Testis (tissue), 3 donors: Measurements from ENCODE around the gene SSR2. TPM values are rescaled to one million over a fixed set of nuclear protein-coding genes. Genes with fewer than 3 reads are reported as not detected.

Source experiments
- DNase-seq: peaks from one replicate; pipeline ENCODE4 v3.0.0-alpha.2; 2019
- H3K27ac ChIP-seq, 2 donors: fragments of 200-600 bp; sonication (generic); one replicate each; pipeline ENCODE4 v1.5.1; 2019
- H3K27me3 ChIP-seq: fragments of 200-600 bp; sonication (generic); one replicate; pipeline ENCODE4 v1.5.1; 2019
- H3K36me3 ChIP-seq: fragments of 200-600 bp; sonication (generic); one replicate; pipeline ENCODE4 v1.5.1; 2017; ENCODE audit warnings: low read depth; ENCODE audit errors: missing control alignments
- H3K4me1 ChIP-seq: fragments of 200-600 bp; sonication (generic); one replicate; pipeline ENCODE4 v1.5.1; 2019
- H3K4me3 ChIP-seq, 2 donors: fragments of 200-600 bp; sonication (generic); one replicate each; pipeline ENCODE4 v1.5.1; 2017 to 2019
- H3K9me3 ChIP-seq: fragments of 200-600 bp; sonication (generic); one replicate; pipeline ENCODE4 v1.5.1; 2017
- POLR2A ChIP-seq: fragments of 450-650 bp; IDR thresholded peaks from one replicate; pipeline ENCODE4 v1.6.1; 2017; ENCODE audit warnings: antibody characterized with exemption, mild to moderate bottlenecking, moderate library complexity
- WGBS, 2 donors: methylation state at CpG; one replicate each; pipeline ENCODE4 v1.1.5; 2018; 5-methylcytosine and 5-hydroxymethylcytosine counted together
- intact Hi-C: fragments of 100-400 bp; cut with DNase I; formaldehyde crosslinking; loops from one replicate; pipeline ENCODE4 v1.15.1; 2023; ENCODE audit warnings: low total_unique reads
- polyA plus RNA-seq: library from polyadenylated mRNA; stranded (reverse); fragments of 350-450 nt; fragmentation: Illumina TruSeq; extraction: RNeasy Lipid Tissue Mini Kit (QIAGEN cat#74804); gene quantifications from one replicate; pipeline ENCODE4 v1.2.3, GENCODE V29; 2014; ENCODE audit warnings: low read depth, low replicate concordance; ENCODE audit not compliant: insufficient read depth
- total RNA-seq, 2 donors: library from RNA; depleted of rRNA; stranded (reverse); fragments of >200 nt; gene quantifications; one replicate each; pipeline ENCODE4 v1.2.3, GENCODE V29; 2016
- TF ChIP-seq, protein P1 (sequence below), 3 experiments: fragments of 450-650 bp in 2 of 3; fragments of 200-600 bp in 1 of 3; sonication (generic) in 1 of 3; IDR thresholded peaks; one replicate each; pipeline ENCODE4 v1.5.1; 2016 to 2019; ENCODE audit warnings: antibody characterized with exemption in 3 of 3, mild to moderate bottlenecking in 2 of 3, moderate library complexity in 1 of 3

Gene SSR2
- total and polyA plus RNA-seq, 3 donors from 2014 or later, result 170 to 289 (median 216) TPM

DNA sequence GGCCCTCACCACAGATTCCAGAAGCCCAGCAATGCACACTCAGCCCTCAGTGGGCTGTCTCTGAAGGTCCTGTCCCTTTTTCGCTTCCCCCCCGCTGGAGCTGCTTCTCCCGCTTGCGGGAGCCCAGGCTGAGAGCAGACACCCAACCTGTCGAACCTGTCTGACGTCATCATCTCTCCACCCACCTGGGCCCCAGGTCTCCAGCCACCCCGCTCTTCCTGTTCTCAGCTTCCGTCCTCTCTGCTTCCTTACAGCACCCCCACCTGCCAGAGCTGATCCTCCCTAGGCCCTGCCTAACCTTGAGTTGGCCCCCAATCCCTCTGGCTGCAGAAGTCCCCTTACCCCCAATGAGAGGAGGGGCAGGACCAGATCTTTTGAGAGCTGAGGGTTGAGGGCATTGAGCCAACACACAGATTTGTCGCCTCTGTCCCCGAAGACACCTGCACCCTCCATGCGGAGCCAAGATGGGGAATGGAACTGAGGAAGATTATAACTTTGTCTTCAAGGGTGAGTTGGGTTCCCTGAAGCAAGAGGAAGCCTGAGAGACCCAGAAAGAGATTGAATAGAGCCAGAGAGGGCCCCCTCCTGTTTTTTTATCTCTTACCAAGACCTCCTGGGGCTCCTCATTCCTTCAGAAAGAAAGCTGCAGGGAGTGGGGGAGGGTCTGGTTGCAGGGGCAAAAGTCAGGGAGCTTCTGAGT lies 40.3 kb upstream of the SSR2 start, which contains the start of gene RAB25:
Gene RAB25, plus strand, starts transcription at position 224 of the 700 bp plus-strand sequence. Its CDS starts 241 bp downstream, at position 465.
- WGBS, 2 donors, result 64 to 65% methylated on average over 11 of the region's 11 CpGs
- H3K4me3 ChIP-seq, result no peak within 1 kb of the TSS
- DNase-seq, result no peak
- no peaks in the 10 kb centered on the region for H3K36me3 ChIP-seq
- H3K4me1 ChIP-seq, result no peaks in the 10 kb centered on the region
- intact Hi-C loops, result no loop called here
- no peak within 1 kb of the TSS for H3K27ac ChIP-seq
- no peaks in the 10 kb centered on the region for H3K27me3 ChIP-seq
- TF ChIP-seq, protein P1, sequence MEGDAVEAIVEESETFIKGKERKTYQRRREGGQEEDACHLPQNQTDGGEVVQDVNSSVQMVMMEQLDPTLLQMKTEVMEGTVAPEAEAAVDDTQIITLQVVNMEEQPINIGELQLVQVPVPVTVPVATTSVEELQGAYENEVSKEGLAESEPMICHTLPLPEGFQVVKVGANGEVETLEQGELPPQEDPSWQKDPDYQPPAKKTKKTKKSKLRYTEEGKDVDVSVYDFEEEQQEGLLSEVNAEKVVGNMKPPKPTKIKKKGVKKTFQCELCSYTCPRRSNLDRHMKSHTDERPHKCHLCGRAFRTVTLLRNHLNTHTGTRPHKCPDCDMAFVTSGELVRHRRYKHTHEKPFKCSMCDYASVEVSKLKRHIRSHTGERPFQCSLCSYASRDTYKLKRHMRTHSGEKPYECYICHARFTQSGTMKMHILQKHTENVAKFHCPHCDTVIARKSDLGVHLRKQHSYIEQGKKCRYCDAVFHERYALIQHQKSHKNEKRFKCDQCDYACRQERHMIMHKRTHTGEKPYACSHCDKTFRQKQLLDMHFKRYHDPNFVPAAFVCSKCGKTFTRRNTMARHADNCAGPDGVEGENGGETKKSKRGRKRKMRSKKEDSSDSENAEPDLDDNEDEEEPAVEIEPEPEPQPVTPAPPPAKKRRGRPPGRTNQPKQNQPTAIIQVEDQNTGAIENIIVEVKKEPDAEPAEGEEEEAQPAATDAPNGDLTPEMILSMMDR (IDR thresholded peaks at IDR 0.05), result no peak
- TF ChIP-seq POLR2A, result no peak
- no peaks in the 10 kb centered on the region for H3K9me3 ChIP-seq

GRCh38 chr1:156056326-156056849 lies 35.6 kb upstream of the SSR2 start:
- WGBS, 2 donors, result 89 to 97% methylated on average over 1 of the region's 1 CpG
- DNase-seq, result no peak
- Histone ChIP-seq H3K27ac (no peak overlapping the region), H3K27me3 (no peaks in the 10 kb centered on the region), H3K9me3 (no peaks in the 10 kb centered on the region), H3K36me3 (no peaks in the 10 kb centered on the region), H3K4me3 (no peak overlapping the region), H3K4me1 (peaks cover 11% of the 10 kb centered on the region)
- intact Hi-C loops, result no loop called here
- TF ChIP-seq POLR2A, result no peak
- TF ChIP-seq, protein P1 (IDR thresholded peaks at IDR 0.05), result no peak

- TF ChIP-seq, protein P1 (IDR thresholded peaks at IDR 0.05), result no peak
- no peak for TF ChIP-seq POLR2A
- Histone ChIP-seq H3K36me3 (no peaks in the 10 kb centered on the region), H3K27me3 (no peaks in the 10 kb centered on the region), H3K27ac (peak overlapping the region; percentile 91 to 94), H3K9me3 (no peaks in the 10 kb centered on the region), H3K4me3 (peak overlapping the region; percentile 94 to 95), H3K4me1 (peaks cover 11% of the 10 kb centered on the region)
- intact Hi-C loops, result no loop called here
- 16 to 19% methylated on average over 13 to 17 of the region's 17 CpGs for WGBS, 2 donors
- no peak for DNase-seq
Observed at GRCh38 chr1:156055281-156056048, 34.7 kb upstream of the SSR2 start.

DNA sequence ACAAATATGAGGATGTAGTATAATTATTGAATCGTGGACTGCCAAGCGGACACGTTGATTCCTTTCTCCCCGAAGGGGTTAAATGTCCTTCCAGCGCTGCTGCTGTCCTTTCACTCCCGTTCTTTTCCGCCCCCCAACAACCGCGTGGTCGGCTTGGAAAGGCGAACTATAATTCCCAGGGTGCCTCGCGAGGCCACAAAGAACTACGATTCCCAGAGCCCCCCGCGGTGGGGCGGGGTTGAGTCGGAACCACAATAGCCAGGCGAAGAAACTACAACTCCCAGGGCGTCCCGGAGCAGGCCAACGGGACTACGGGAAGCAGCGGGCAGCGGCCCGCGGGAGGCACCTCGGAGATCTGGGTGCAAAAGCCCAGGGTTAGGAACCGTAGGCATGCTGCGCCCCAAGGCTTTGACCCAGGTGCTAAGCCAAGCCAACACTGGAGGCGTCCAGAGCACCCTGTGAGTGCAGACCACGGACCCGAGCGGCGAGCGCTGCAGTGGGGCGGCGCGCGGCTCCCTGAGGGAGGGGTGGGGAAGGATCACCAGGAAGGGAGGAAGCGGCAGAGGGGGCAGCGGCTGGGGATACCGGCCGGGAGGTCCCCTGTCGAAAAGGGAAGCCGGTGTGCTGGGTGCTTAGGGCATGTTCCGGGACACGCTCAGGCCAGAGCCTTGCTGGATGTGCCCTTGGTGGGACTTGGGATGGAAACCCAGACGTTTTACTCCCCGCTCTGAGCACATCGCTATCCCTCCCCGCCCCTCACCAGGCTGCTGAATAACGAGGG lies 33.9 kb upstream of the SSR2 start, which contains the start of gene LAMTOR2:
Gene LAMTOR2, plus strand, starts transcription at position 283 of the 781 bp plus-strand sequence. Its CDS starts 108 bp downstream, at position 391.
- no peaks in the 10 kb centered on the region for H3K27me3 ChIP-seq
- DNase-seq, result peak; percentile 99
- 0% methylated on average over 27 to 43 of the region's 53 CpGs for WGBS, 2 donors
- TF ChIP-seq, protein P1 (IDR thresholded peaks at IDR 0.05), result peak in 2 of 3 experiments; percentile 26 to 32
- TF ChIP-seq POLR2A, result no peak
- intact Hi-C loops, result no loop called here
- peak within 1 kb of the TSS; percentile 91 to 94 for H3K27ac ChIP-seq
- peak within 1 kb of the TSS; percentile 94 to 95 for H3K4me3 ChIP-seq
- H3K9me3 ChIP-seq, result no peaks in the 10 kb centered on the region
- no peaks in the 10 kb centered on the region for H3K36me3 ChIP-seq
- peaks cover 11% of the 10 kb centered on the region for H3K4me1 ChIP-seq
